Right lobe of liver (tissue), 4 donors: ENCODE results near the gene SMOC1.

Experiments used
- POLR2A ChIP-seq: fragments of 450-650 bp; IDR thresholded peaks from one replicate; pipeline ENCODE4 v1.6.1; 2017; ENCODE audit warnings: antibody characterized with exemption, mild to moderate bottlenecking
- TF ChIP-seq, protein P1 (sequence below), 4 donors: fragments of 200-600 bp in 3 of 4; fragments of 450-650 bp in 1 of 4; IDR thresholded peaks; one replicate each; pipeline versions ENCODE4 v1.5.1 to v1.8.0; 2016 to 2022; ENCODE audit warnings: antibody characterized with exemption in 4 of 4, mild to moderate bottlenecking in 2 of 4
- donor health status: DM: no; HTN: no; CAD: no.
- donor health status: DM: no; HTN: no; CAD: no.
- donor health status: DM: no; HTN: yes; CAD: no.

DNA sequence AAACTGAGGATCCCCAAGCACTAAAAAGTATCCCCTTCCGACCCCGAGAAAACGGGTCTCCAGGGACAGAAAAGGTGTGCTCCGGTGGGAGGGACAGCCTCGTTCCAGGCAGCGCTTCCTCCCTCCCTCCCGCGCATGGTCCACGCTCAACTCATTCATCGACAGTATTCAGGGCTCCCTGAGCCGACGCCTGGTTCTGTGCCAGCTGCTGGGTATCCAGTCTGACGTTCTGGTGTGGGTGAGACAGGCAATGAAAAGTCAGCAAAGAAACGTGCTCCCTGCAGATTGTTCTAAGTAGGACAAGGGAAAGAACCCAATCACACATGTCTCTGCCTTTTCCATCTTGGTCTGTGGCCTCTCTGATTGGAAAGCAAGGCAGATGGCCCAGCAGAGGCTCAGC lies 19.6 kb upstream of the SMOC1 start:
- TF ChIP-seq, protein P1, sequence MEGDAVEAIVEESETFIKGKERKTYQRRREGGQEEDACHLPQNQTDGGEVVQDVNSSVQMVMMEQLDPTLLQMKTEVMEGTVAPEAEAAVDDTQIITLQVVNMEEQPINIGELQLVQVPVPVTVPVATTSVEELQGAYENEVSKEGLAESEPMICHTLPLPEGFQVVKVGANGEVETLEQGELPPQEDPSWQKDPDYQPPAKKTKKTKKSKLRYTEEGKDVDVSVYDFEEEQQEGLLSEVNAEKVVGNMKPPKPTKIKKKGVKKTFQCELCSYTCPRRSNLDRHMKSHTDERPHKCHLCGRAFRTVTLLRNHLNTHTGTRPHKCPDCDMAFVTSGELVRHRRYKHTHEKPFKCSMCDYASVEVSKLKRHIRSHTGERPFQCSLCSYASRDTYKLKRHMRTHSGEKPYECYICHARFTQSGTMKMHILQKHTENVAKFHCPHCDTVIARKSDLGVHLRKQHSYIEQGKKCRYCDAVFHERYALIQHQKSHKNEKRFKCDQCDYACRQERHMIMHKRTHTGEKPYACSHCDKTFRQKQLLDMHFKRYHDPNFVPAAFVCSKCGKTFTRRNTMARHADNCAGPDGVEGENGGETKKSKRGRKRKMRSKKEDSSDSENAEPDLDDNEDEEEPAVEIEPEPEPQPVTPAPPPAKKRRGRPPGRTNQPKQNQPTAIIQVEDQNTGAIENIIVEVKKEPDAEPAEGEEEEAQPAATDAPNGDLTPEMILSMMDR (IDR thresholded peaks at IDR 0.05), result no peak
- no peak for TF ChIP-seq POLR2A
